ENCODE results near the gene FSTL1. TPM values are rescaled to one million over a fixed set of nuclear protein-coding genes. Genes with fewer than 3 reads are reported as not detected.
"Not testable (repeated sequence)": the region's sequence is repeated elsewhere in the genome, so short reads cannot be mapped to it uniquely, and the experiment has no call there.

FSTL1 gene
- polyA plus RNA-seq, 1 of the 3 experiments (the other 2 are of a cell fraction): 329 TPM

GRCh38 chr3:120381503-120381902 lies 69.3 kb downstream of the FSTL1 start:
- WGBS (ENCODE audit: low lambda C conversion rate): 40% methylated on average over 2 of the region's 2 CpGs
- no peaks in the 10 kb centered on the region for H3F3A ChIP-seq (replicated peaks; ENCODE audit: insufficient read depth)
- no peaks in the 10 kb centered on the region for H4K20me1 ChIP-seq (ENCODE audit: insufficient read depth)
- CTCF ChIA-PET: no interaction called here
- DNase-seq: no peak
- no peak overlapping the region for H3K27ac ChIP-seq (ENCODE audit: low read depth in 2 of 2, low read length in 1 of 2)
- H3K79me2 ChIP-seq (ENCODE audit: insufficient read depth): no peaks in the 10 kb centered on the region
- no peaks in the 10 kb centered on the region for H3K9me2 ChIP-seq
- no peaks in the 10 kb centered on the region for H3K4me1 ChIP-seq (ENCODE audit: control insufficient read depth in 1 of 2, insufficient read depth in 2 of 2, low read depth in 1 of 2, low read length in 1 of 2)
- no peak overlapping the region for H3K9ac ChIP-seq
- H3K36me3 ChIP-seq (replicated peaks in 1 of 2; ENCODE audit: control insufficient read depth in 1 of 2, insufficient read depth in 2 of 2, low read length in 1 of 2): no peaks in the 10 kb centered on the region
- POLR2A ChIA-PET: no interaction called here
- H3K27me3 ChIP-seq (ENCODE audit: insufficient read depth): no peaks in the 10 kb centered on the region
- H2AFZ ChIP-seq (ENCODE audit: low read depth): no peak overlapping the region
- no peak overlapping the region for H3K4me2 ChIP-seq
- TF ChIP-seq ELF1 (IDR thresholded peaks at IDR 0.05): no peak
- TF ChIP-seq RFX5 (IDR thresholded peaks at IDR 0.05; ENCODE audit: low read length): no peak
- TF ChIP-seq NRF1 (IDR thresholded peaks at IDR 0.05; ENCODE audit: low read depth, low read length): no peak
- TF ChIP-seq SMC3 (IDR thresholded peaks at IDR 0.05; ENCODE audit: low read depth, low read length): no peak
- no peak for TF ChIP-seq CHD2 (IDR thresholded peaks at IDR 0.05; ENCODE audit: low read length, partially characterized antibody)
- no peak for TF ChIP-seq RXRA (IDR thresholded peaks at IDR 0.05; ENCODE audit: borderline replicate concordance, low read depth)
- no peak for TF ChIP-seq CTCF (IDR thresholded peaks at IDR 0.05)
- TF ChIP-seq, protein P1, sequence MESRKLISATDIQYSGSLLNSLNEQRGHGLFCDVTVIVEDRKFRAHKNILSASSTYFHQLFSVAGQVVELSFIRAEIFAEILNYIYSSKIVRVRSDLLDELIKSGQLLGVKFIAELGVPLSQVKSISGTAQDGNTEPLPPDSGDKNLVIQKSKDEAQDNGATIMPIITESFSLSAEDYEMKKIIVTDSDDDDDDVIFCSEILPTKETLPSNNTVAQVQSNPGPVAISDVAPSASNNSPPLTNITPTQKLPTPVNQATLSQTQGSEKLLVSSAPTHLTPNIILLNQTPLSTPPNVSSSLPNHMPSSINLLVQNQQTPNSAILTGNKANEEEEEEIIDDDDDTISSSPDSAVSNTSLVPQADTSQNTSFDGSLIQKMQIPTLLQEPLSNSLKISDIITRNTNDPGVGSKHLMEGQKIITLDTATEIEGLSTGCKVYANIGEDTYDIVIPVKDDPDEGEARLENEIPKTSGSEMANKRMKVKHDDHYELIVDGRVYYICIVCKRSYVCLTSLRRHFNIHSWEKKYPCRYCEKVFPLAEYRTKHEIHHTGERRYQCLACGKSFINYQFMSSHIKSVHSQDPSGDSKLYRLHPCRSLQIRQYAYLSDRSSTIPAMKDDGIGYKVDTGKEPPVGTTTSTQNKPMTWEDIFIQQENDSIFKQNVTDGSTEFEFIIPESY (IDR thresholded peaks at IDR 0.05; ENCODE audit: borderline replicate concordance, low read depth): no peak
- TF ChIP-seq, protein P2, sequence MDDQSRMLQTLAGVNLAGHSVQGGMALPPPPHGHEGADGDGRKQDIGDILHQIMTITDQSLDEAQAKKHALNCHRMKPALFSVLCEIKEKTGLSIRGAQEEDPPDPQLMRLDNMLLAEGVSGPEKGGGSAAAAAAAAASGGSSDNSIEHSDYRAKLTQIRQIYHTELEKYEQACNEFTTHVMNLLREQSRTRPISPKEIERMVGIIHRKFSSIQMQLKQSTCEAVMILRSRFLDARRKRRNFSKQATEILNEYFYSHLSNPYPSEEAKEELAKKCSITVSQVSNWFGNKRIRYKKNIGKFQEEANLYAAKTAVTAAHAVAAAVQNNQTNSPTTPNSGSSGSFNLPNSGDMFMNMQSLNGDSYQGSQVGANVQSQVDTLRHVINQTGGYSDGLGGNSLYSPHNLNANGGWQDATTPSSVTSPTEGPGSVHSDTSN (IDR thresholded peaks at IDR 0.05): no peak
- TF ChIP-seq, protein P3, sequence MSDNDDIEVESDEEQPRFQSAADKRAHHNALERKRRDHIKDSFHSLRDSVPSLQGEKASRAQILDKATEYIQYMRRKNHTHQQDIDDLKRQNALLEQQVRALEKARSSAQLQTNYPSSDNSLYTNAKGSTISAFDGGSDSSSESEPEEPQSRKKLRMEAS (IDR thresholded peaks at IDR 0.05; ENCODE audit: low read depth): no peak
- TF ChIP-seq, protein P4, sequence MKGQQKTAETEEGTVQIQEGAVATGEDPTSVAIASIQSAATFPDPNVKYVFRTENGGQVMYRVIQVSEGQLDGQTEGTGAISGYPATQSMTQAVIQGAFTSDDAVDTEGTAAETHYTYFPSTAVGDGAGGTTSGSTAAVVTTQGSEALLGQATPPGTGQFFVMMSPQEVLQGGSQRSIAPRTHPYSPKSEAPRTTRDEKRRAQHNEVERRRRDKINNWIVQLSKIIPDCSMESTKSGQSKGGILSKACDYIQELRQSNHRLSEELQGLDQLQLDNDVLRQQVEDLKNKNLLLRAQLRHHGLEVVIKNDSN (IDR thresholded peaks at IDR 0.05; ENCODE audit: borderline replicate concordance, low read depth): no peak
- TF ChIP-seq YY1 (IDR thresholded peaks at IDR 0.05; ENCODE audit: low read depth): no peak
- no peak for TF ChIP-seq TCF12 (IDR thresholded peaks at IDR 0.05)
- no peak for TF ChIP-seq FOSL2 (IDR thresholded peaks at IDR 0.05; ENCODE audit: borderline replicate concordance, low read depth)
- TF ChIP-seq GABPA (IDR thresholded peaks at IDR 0.05; ENCODE audit: low read depth): no peak
- no peak for TF ChIP-seq FOXJ3 (CRISPR knock-in tag; IDR thresholded peaks at IDR 0.05)
- H3K4me3 ChIP-seq (ENCODE audit: low read depth in 2 of 2, low read length in 1 of 2): no peak overlapping the region
- no peaks in the 10 kb centered on the region for H3K9me3 ChIP-seq

DNA sequence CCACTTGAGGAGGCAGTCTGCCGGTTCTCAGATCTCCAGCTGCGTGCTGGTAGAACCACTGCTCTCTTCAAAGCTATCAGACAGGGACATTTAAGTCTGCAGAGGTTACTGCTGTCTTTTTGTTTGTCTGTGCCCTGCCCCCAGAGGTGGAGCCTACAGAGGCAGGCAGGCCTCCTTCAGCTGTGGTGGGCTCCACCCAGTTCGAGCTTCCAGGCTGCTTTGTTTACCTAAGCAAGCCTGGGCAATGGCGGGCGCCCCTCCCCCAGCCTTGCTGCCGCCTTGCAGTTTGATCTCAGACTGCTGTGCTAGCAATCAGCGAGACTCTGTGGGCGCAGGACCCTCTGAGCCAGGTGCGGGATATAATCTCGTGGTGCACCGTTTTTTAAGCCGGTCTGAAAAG lies 72.8 kb downstream of the FSTL1 start:
- H3K4me1 ChIP-seq (ENCODE audit: control insufficient read depth in 1 of 2, insufficient read depth in 2 of 2, low read depth in 1 of 2, low read length in 1 of 2); H3K4me3 ChIP-seq (ENCODE audit: low read depth in 2 of 2, low read length in 1 of 2); H2AFZ ChIP-seq (ENCODE audit: low read depth); POLR2A ChIA-PET; H3K9ac ChIP-seq; H3K79me2 ChIP-seq (ENCODE audit: insufficient read depth); H3K36me3 ChIP-seq (replicated peaks in 1 of 2; ENCODE audit: control insufficient read depth in 1 of 2, insufficient read depth in 2 of 2, low read length in 1 of 2); H3K9me2 ChIP-seq; CTCF ChIA-PET; H3K27ac ChIP-seq (ENCODE audit: low read depth in 2 of 2, low read length in 1 of 2); H4K20me1 ChIP-seq (ENCODE audit: insufficient read depth); DNase-seq; H3K27me3 ChIP-seq (ENCODE audit: insufficient read depth); H3F3A ChIP-seq (replicated peaks; ENCODE audit: insufficient read depth); H3K9me3 ChIP-seq; H3K4me2 ChIP-seq: not testable (repeated sequence)
- WGBS (ENCODE audit: low lambda C conversion rate): 89% methylated on average over 3 of the region's 12 CpGs

Measured in SK-N-SH (cell line).